Measurements from ENCODE around the gene ITPKB.
A peak's percentile ranks its signal among the peaks of the same experiment; 100 is the strongest.
"Not testable (repeated sequence)": the region's sequence is repeated elsewhere in the genome, so short reads cannot be mapped to it uniquely, and the experiment has no call there.

Gene ITPKB

DNA sequence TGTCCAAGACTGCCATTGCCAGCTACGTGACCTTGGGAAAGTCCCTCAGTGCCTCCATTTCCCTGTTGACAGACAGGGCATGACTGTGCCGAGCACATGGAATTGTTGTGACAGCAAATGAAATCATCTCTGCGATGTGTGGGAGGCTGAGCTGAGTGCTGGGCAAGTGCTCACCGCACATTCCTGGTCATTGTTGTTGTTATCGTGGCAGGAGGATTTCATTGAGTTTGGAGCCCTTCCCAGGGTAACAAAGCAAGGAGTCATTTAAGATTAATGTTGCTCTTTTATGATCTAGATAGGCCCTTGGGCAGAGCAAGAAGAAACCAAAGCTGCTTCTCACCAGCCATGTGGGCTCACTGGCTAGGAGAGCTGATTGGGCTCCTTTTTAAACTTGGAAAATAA is 39.6 kb upstream of the ITPKB start:
- Histone ChIP-seq H3K27ac (ENCODE audit: low read depth, low read length) (peak overlapping the region; percentile 40), H3K9me3 (ENCODE audit: control insufficient read depth in 5 of 5, low read length in 5 of 5) (no peaks in the 10 kb centered on the region), H3K36me3 (ENCODE audit: control insufficient read depth in 5 of 5, insufficient read depth in 5 of 5, low read length in 5 of 5) (no peaks in the 10 kb centered on the region), H3K9ac (ENCODE audit: low read length in 5 of 5) (no peak overlapping the region), H3K27me3 (ENCODE audit: control insufficient read depth in 5 of 5, insufficient read depth in 4 of 5, low read length in 5 of 5) (no peaks in the 10 kb centered on the region), H3K4me1 (ENCODE audit: control insufficient read depth in 5 of 5, insufficient read depth in 5 of 5, low read length in 5 of 5) (peaks cover 3 to 13% (median 9%) of the 10 kb centered on the region in 5 donors), H3K4me3 (ENCODE audit: low read depth in 1 of 5, low read length in 5 of 5) (no peak overlapping the region)

DNA sequence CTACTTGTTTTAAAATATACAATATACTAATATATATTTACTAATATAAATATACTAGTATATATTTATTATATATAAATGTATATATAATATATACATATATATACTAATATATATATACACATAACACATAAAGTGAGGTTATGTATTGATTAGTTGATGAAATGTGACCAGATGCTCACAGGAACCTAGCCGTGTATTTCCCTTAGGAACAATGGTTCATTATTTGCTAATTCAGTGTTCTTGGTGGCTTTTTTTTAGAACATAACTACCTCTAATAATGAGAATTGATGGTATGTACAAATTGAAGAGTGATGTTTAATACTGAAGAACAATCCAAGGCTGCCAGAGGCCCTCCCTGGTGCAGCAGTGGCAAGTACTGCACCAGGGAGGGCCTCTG is 37.9 kb upstream of the ITPKB start:
- no peaks in the 10 kb centered on the region for H3K36me3 ChIP-seq (ENCODE audit: control insufficient read depth in 5 of 5, insufficient read depth in 5 of 5, low read length in 5 of 5)
- H3K9me3 ChIP-seq (ENCODE audit: control insufficient read depth in 5 of 5, low read length in 5 of 5), result no peaks in the 10 kb centered on the region
- H3K27ac ChIP-seq (ENCODE audit: low read depth, low read length), result no peak overlapping the region
- H3K9ac ChIP-seq (ENCODE audit: low read length in 5 of 5), result no peak overlapping the region
- H3K4me1 ChIP-seq (ENCODE audit: control insufficient read depth in 5 of 5, insufficient read depth in 5 of 5, low read length in 5 of 5), result peaks cover 3 to 16% (median 9%) of the 10 kb centered on the region in 5 donors
- no peak overlapping the region for H3K4me3 ChIP-seq (ENCODE audit: low read depth in 1 of 5, low read length in 5 of 5)
- H3K27me3 ChIP-seq (ENCODE audit: control insufficient read depth in 5 of 5, insufficient read depth in 4 of 5, low read length in 5 of 5), result no peaks in the 10 kb centered on the region

DNA sequence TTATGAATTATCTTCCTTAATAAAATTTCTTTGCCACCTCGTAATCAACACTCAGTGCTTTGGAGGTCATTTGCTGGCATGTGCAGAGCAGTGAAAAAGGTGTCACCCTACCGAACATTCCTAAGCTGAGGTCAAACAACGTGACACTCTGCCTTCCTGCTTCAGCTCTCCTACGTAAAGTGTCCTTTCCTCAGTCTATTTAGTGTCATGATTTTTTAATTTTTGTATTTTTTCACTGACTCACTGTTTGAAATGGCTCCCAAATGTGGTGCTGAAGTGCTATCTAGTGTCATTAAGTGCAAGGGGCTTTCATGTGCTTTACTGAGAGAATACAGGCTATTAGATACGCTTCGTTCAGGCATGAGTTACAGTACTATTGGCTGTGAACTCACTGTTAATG is 37.0 kb upstream of the ITPKB start:
- H3K4me1 ChIP-seq (ENCODE audit: control insufficient read depth in 5 of 5, insufficient read depth in 5 of 5, low read length in 5 of 5), result peaks cover 3 to 16% (median 9%) of the 10 kb centered on the region in 5 donors
- no peaks in the 10 kb centered on the region for H3K36me3 ChIP-seq (ENCODE audit: control insufficient read depth in 5 of 5, insufficient read depth in 5 of 5, low read length in 5 of 5)
- H3K27me3 ChIP-seq (ENCODE audit: control insufficient read depth in 5 of 5, insufficient read depth in 4 of 5, low read length in 5 of 5), result no peaks in the 10 kb centered on the region
- no peak overlapping the region for H3K4me3 ChIP-seq (ENCODE audit: low read depth in 1 of 5, low read length in 5 of 5)
- no peaks in the 10 kb centered on the region for H3K9me3 ChIP-seq (ENCODE audit: control insufficient read depth in 5 of 5, low read length in 5 of 5)
- H3K27ac ChIP-seq (ENCODE audit: low read depth, low read length), result no peak overlapping the region
- no peak overlapping the region for H3K9ac ChIP-seq (ENCODE audit: low read length in 5 of 5)

DNA sequence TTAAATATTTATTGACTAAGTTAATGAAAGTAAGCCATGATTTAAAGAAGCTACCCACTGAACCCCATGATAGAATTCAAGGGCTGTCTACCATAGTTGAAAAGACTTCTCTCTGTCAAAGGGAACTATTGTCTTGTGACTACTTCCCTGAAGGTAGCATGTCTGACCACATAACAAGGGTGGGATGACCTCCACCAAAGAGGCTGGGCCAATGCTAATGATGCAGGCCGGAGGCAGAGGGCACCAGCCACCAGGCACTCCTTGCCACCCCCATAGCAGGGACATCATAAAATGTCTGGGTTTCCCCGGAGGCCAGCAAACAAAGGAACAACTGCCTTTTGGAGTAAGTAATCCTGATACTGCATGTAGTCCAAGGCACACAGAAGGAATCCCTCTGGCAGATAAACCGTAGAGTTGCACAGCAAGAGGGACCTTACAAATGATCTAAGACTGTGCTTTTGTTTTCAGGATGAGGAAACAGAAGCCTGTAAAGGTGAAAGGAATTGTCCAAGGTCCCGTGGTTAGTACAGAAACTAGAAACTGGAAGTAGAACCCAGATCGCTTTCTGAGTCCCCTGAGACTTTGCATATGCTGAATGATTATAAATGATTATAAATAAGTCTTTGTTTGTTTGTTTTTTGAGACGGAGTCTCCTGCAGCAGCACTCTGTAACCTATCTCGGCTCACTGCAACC is 33.5 kb upstream of the ITPKB start:
- Histone ChIP-seq H3K9me3 (ENCODE audit: control insufficient read depth in 5 of 5, low read length in 5 of 5) (no peaks in the 10 kb centered on the region), H3K4me1 (ENCODE audit: control insufficient read depth in 5 of 5, insufficient read depth in 5 of 5, low read length in 5 of 5) (peaks cover 0 to 4% (median 0%) of the 10 kb centered on the region in 5 donors), H3K4me3 (ENCODE audit: low read depth in 1 of 5, low read length in 5 of 5) (no peak overlapping the region), H3K27me3 (ENCODE audit: control insufficient read depth in 5 of 5, insufficient read depth in 4 of 5, low read length in 5 of 5) (no peaks in the 10 kb centered on the region), H3K36me3 (ENCODE audit: control insufficient read depth in 5 of 5, insufficient read depth in 5 of 5, low read length in 5 of 5) (no peaks in the 10 kb centered on the region), H3K27ac (ENCODE audit: low read depth, low read length) (no peak overlapping the region), H3K9ac (ENCODE audit: low read length in 5 of 5) (no peak overlapping the region)

DNA sequence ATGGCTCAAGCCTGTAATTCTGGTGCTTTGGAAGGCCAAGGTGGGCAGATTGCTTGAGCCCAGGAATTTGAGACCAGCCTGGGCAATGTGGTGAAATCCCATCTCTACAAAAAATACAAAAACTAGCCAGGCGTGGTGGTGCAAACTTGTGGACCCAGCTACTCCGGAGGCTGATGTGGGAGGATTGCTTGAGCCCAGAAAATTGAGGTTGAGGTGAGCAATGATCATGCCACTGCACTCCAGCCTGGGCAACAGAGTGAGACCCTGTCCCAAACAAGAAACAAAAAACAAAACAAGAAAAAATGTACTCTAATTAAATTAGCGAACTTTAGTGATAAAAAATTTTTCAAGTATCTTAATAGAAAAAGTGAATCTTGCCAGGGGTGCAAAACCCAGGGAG is 28.1 kb upstream of the ITPKB start:
- not testable (repeated sequence) for H3K27ac ChIP-seq (ENCODE audit: low read depth, low read length); H3K9ac ChIP-seq (ENCODE audit: low read length in 5 of 5); H3K4me1 ChIP-seq (ENCODE audit: control insufficient read depth in 5 of 5, insufficient read depth in 5 of 5, low read length in 5 of 5); H3K36me3 ChIP-seq (ENCODE audit: control insufficient read depth in 5 of 5, insufficient read depth in 5 of 5, low read length in 5 of 5); H3K27me3 ChIP-seq (ENCODE audit: control insufficient read depth in 5 of 5, insufficient read depth in 4 of 5, low read length in 5 of 5); H3K4me3 ChIP-seq (ENCODE audit: low read depth in 1 of 5, low read length in 5 of 5); H3K9me3 ChIP-seq (ENCODE audit: control insufficient read depth in 5 of 5, low read length in 5 of 5)

DNA sequence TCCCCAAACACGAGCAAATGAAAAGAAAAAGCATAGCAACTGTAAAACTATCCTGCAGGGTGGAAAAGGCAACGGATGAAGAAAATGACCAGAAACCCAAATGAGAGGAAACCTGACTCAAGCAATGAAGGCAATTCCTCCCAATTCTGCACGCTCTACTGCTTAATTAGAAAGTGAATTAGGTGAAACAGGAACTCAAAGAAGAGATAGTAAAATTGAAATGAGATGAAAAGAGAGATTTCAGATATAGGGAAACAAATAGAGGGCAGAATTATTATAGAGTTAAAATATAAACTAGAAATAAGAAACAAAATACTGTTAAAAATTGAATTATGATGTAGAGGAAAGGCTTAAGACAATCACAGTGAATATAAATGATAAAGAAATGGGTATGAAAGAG is 27.5 kb upstream of the ITPKB start:
- H3K27me3 ChIP-seq (ENCODE audit: control insufficient read depth in 5 of 5, insufficient read depth in 4 of 5, low read length in 5 of 5), result peaks cover 0 to 7% (median 0%) of the 10 kb centered on the region in 5 donors
- H3K9me3 ChIP-seq (ENCODE audit: control insufficient read depth in 5 of 5, low read length in 5 of 5), result no peaks in the 10 kb centered on the region
- H3K4me1 ChIP-seq (ENCODE audit: control insufficient read depth in 5 of 5, insufficient read depth in 5 of 5, low read length in 5 of 5), result no peaks in the 10 kb centered on the region
- no peak overlapping the region for H3K9ac ChIP-seq (ENCODE audit: low read length in 5 of 5)
- H3K27ac ChIP-seq (ENCODE audit: low read depth, low read length), result no peak overlapping the region
- H3K36me3 ChIP-seq (ENCODE audit: control insufficient read depth in 5 of 5, insufficient read depth in 5 of 5, low read length in 5 of 5), result no peaks in the 10 kb centered on the region
- no peak overlapping the region for H3K4me3 ChIP-seq (ENCODE audit: low read depth in 1 of 5, low read length in 5 of 5)

DNA sequence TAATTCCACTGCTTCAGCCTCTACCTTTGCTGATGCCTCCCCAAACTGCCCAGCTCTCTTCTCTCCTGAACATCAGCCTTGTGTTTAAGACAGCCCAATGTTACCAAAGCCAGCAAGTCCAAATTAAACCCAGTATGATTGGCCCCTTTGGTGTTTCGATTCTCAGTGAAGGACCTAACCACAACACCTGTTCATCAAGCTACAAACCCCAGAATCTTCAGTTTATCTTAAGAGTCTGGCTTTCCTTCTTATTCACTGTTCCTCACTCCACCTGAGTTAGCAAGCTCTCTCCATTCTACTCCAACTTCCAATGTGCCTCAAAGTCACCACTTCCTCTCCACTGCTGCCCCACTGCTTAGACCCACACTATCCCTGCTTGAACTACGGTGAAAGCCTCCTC is 25.5 kb upstream of the ITPKB start:
- no peak overlapping the region for H3K4me3 ChIP-seq (ENCODE audit: low read depth in 1 of 5, low read length in 5 of 5)
- no peaks in the 10 kb centered on the region for H3K9me3 ChIP-seq (ENCODE audit: control insufficient read depth in 5 of 5, low read length in 5 of 5)

DNA sequence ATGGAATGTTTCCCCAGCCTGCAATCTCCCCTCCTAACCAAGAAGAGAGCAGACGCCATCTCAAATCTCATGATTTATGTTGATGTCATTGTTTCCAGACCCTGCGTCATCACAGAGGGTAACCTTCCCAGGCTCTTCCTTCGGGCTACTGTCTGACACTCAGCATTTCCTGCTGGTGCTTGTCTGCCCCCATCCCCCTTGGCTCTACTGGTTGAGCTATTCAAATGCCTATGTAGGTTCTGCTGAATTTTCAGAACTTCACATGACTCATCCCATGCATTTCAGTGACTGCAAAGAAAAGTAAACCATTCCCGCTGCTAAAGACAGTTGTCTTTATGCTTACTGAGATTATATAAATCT is 24.8 kb upstream of the ITPKB start:
- Histone ChIP-seq H3K4me1 (ENCODE audit: control insufficient read depth in 5 of 5, insufficient read depth in 5 of 5, low read length in 5 of 5) (no peaks in the 10 kb centered on the region), H3K27me3 (ENCODE audit: control insufficient read depth in 5 of 5, insufficient read depth in 4 of 5, low read length in 5 of 5) (peaks cover 0 to 7% (median 3%) of the 10 kb centered on the region in 5 donors), H3K4me3 (ENCODE audit: low read depth in 1 of 5, low read length in 5 of 5) (no peak overlapping the region), H3K27ac (ENCODE audit: low read depth, low read length) (no peak overlapping the region), H3K9ac (ENCODE audit: low read length in 5 of 5) (no peak overlapping the region), H3K9me3 (ENCODE audit: control insufficient read depth in 5 of 5, low read length in 5 of 5) (no peaks in the 10 kb centered on the region), H3K36me3 (ENCODE audit: control insufficient read depth in 5 of 5, insufficient read depth in 5 of 5, low read length in 5 of 5) (no peaks in the 10 kb centered on the region)

More for the DNA sequence above, 25.5 kb upstream of the ITPKB start:
- H3K27ac ChIP-seq (ENCODE audit: low read depth, low read length), result no peak overlapping the region
- no peak overlapping the region for H3K9ac ChIP-seq (ENCODE audit: low read length in 5 of 5)
- no peaks in the 10 kb centered on the region for H3K36me3 ChIP-seq (ENCODE audit: control insufficient read depth in 5 of 5, insufficient read depth in 5 of 5, low read length in 5 of 5)
- peaks cover 0 to 7% (median 3%) of the 10 kb centered on the region in 5 donors for H3K27me3 ChIP-seq (ENCODE audit: control insufficient read depth in 5 of 5, insufficient read depth in 4 of 5, low read length in 5 of 5)
- no peaks in the 10 kb centered on the region for H3K4me1 ChIP-seq (ENCODE audit: control insufficient read depth in 5 of 5, insufficient read depth in 5 of 5, low read length in 5 of 5)

DNA sequence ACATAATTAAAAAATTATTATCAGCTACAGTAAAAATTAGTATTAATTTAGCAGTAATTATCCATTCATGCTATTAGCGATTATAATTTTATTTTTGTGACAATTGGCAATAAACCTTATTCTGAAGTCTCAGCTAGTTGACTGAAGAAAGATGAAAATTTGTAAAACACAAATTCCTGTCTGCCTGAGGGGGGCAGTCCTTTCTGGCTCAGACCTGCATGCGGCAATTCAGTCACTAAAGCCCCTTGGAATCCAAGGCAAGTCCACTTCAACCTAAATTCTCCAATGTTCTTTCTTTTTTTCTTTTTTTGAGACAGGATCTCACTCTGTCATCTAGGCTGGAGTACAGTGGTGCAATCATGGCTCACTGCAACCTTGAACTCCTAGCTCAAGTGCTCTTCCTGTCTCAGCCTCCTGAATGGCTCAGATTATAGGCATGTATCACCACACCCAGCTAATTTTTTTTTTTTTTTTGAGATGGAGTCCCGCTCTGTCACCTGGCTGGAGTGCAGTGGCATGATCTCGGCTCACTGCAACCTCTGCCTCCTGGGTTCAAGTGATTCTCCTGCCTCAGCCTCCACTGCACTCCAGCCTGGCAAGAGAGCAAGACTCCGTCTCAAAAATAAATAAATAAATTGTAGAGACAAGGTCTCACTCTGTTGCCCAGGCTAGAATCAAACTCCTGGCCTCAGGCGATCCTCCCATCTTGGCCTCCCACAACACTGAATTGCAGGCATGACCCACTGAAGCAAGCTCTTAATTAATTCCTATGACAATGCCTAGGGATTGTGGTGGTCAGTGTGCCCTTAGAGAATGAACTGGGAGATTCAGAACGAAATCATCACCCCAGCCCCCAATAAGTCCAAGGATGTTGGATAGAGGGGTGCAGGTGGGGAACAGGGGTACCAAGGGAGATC is 24.2 kb upstream of the ITPKB start:
- H3K4me1 ChIP-seq (ENCODE audit: control insufficient read depth in 5 of 5, insufficient read depth in 5 of 5, low read length in 5 of 5), result no peaks in the 10 kb centered on the region
- H3K27ac ChIP-seq (ENCODE audit: low read depth, low read length), result no peak overlapping the region
- H3K4me3 ChIP-seq (ENCODE audit: low read depth in 1 of 5, low read length in 5 of 5), result no peak overlapping the region
- H3K27me3 ChIP-seq (ENCODE audit: control insufficient read depth in 5 of 5, insufficient read depth in 4 of 5, low read length in 5 of 5), result peaks cover 0 to 7% (median 3%) of the 10 kb centered on the region in 5 donors
- H3K9me3 ChIP-seq (ENCODE audit: control insufficient read depth in 5 of 5, low read length in 5 of 5), result no peaks in the 10 kb centered on the region
- H3K9ac ChIP-seq (ENCODE audit: low read length in 5 of 5), result no peak overlapping the region
- no peaks in the 10 kb centered on the region for H3K36me3 ChIP-seq (ENCODE audit: control insufficient read depth in 5 of 5, insufficient read depth in 5 of 5, low read length in 5 of 5)

DNA sequence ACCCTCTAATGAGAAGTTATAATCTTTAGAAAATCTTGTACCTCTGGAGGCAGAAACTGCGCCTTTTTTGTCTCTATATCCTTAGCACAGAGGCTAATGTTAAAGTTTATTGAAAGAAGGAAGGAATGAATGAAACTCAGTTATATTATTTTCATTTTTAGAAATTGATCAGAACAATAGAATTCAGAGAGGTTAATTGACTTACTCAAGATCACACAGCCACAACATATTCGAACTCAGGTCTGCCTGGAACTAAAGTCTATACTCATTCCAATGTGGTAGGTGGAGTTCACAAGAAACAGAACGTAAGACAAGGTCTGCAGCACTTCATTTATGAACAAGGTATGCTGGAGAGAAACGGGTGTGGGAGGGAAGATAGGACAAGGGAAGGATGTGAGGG is 23.0 kb upstream of the ITPKB start:
- Histone ChIP-seq H3K9me3 (ENCODE audit: control insufficient read depth in 5 of 5, low read length in 5 of 5) (no peaks in the 10 kb centered on the region), H3K9ac (ENCODE audit: low read length in 5 of 5) (no peak overlapping the region), H3K27ac (ENCODE audit: low read depth, low read length) (no peak overlapping the region), H3K36me3 (ENCODE audit: control insufficient read depth in 5 of 5, insufficient read depth in 5 of 5, low read length in 5 of 5) (no peaks in the 10 kb centered on the region), H3K4me3 (ENCODE audit: low read depth in 1 of 5, low read length in 5 of 5) (no peak overlapping the region), H3K4me1 (ENCODE audit: control insufficient read depth in 5 of 5, insufficient read depth in 5 of 5, low read length in 5 of 5) (no peaks in the 10 kb centered on the region), H3K27me3 (ENCODE audit: control insufficient read depth in 5 of 5, insufficient read depth in 4 of 5, low read length in 5 of 5) (peaks cover 0 to 7% (median 3%) of the 10 kb centered on the region in 5 donors)

Data from subcutaneous abdominal adipose tissue (tissue), 5 donors.